ENCODE measurements around the gene NPIPA8.
"Not testable (repeated sequence)": the region's sequence is repeated elsewhere in the genome, so short reads cannot be mapped to it uniquely, and the experiment has no call there.

- TF ChIP-seq CTCF (conservative IDR thresholded peaks at IDR 0.05; ENCODE audit: low read depth, low read length); POLR2A (IDR thresholded peaks at IDR 0.05; ENCODE audit: low read depth, low read length); ELK1 (IDR thresholded peaks at IDR 0.05; ENCODE audit: borderline replicate concordance, low read depth, low read length); CHD1 (IDR thresholded peaks at IDR 0.05; ENCODE audit: low read depth, low read length); MAZ (IDR thresholded peaks at IDR 0.05; ENCODE audit: borderline replicate concordance, low read depth, low read length); RAD21 (IDR thresholded peaks at IDR 0.05; ENCODE audit: low read length); CEBPB (IDR thresholded peaks at IDR 0.05; ENCODE audit: low read depth, low read length); RFX5 (IDR thresholded peaks at IDR 0.05; ENCODE audit: low read depth, low read length); MXI1 (IDR thresholded peaks at IDR 0.05; ENCODE audit: borderline replicate concordance, low read depth, low read length); BHLHE40 (IDR thresholded peaks at IDR 0.05; ENCODE audit: low read depth, low read length); RCOR1 (IDR thresholded peaks at IDR 0.05; ENCODE audit: insufficient replicate concordance, low read length); FOS (IDR thresholded peaks at IDR 0.05; ENCODE audit: low read depth, low read length); USF2 (IDR thresholded peaks at IDR 0.05; ENCODE audit: low read depth, low read length): not testable (repeated sequence)
Observed at GRCh38 chr16:18384869-18385268, 48.3 kb upstream of the NPIPA8 start.

Measured in IMR-90 (cell line).